ENCODE results near the gene NUP210. TPM values are rescaled to one million over a fixed set of nuclear protein-coding genes. Genes with fewer than 3 reads are reported as not detected.

NUP210 gene
- total RNA-seq, 1 donor from 2014 or later, result 2.3 TPM

- no peak for DNase-seq (ENCODE audit: low read depth in 2 of 2)
Measured at GRCh38 chr3:13376091-13376490, 44.0 kb downstream of the NUP210 start.

- no peak for DNase-seq (ENCODE audit: low read depth in 2 of 2)
Measured at GRCh38 chr3:13375464-13375863, 44.7 kb downstream of the NUP210 start.

DNA sequence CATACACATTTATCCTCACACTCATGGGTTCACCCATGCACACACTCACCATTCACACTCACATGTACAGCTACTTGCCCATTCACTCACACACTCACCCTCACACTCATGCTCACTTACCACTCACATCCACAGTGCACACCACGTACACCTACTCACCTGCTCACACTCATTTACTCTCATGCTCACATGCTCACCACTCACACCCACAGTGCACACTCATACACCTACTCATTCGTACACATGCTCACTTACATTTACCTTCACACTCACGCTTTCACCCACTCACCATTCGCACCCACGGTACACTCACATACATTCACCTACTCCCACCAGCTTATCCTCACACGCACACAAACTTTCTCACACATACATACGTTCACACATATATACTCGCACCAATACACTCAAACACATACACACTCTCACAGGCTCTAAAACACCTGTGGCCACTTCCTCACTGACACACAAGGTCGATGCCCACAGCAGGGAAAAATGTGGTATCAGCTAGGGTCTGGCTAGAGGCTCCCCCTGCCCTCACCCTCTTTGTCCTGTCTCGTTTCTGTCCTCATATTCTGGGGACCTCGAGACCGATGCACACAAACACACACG, 46.0 kb downstream of the NUP210 start:
- no peak for DNase-seq (ENCODE audit: low read depth in 2 of 2)

GRCh38 chr3:13372656-13373055, 47.5 kb downstream of the NUP210 start:
- no peak for DNase-seq (ENCODE audit: low read depth in 2 of 2)

GRCh38 chr3:13372126-13372525, 48.0 kb downstream of the NUP210 start:
- no peak for DNase-seq (ENCODE audit: low read depth in 2 of 2)

DNA sequence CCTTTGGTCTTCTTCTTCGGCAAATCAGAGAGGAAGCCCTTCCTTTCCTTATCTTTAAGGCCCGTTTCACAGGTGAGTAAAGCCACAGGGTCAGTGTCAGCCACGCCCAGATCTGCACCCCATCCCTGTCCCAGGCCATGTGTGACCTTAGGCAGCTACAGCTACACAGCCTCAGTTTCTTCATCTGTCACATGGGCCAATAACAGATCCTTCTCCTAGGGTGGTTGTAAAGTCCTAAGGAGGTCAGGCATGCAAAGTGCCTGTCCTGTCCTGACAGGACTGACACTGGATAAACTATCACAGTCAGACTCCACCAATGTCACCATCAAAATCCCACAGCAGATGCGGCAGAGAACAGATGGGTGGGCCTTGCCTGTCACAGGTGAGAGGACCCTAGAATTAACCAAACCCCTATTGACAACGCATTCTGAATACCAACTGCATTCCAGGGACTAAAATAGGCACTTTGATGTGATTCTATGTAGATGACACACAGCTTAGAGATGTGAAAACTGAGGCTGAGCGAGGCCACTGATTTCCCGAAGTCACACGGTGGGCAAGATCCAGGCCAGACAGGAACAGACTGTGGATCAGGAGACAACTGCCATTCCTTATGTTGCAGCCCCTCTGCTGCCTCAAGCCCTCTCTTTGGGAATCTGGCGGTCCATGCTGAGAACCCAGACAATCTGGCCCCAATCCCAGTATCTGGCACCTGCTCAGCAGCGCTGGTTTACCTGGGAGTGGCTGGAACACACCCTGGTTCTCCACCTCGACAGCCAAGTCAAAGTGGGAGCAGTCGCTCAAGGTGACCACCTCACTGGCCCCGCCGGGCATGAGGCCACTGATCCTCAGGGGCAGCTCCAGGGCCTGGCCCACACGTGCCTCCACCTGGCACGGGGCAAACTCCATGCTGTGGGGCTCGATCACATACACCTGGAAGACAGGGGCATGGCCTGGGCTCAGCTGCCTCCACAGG, 48.7 kb downstream of the NUP210 start:
- DNase-seq (ENCODE audit: low read depth in 2 of 2), result no peak

DNA sequence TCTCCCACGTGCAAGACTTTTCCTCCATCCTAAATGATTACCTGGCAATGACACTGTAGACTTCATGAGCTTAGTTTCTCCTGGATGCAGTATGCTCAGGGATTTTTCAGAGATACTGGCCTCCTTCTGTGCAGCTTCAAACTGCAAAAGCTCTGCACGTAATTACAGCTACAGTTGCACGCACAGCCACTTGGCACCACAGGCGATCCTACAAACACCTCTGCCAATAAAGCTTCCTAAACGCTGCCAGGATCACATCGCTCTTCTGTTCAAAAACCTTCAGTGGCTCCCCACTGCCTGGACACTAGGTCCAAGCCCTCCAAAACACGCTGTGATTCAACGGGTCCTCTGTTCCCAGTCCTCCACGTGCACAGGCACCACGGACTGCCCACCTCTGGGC, 49.5 kb downstream of the NUP210 start:
- no peak for DNase-seq (ENCODE audit: low read depth in 2 of 2)

DNA sequence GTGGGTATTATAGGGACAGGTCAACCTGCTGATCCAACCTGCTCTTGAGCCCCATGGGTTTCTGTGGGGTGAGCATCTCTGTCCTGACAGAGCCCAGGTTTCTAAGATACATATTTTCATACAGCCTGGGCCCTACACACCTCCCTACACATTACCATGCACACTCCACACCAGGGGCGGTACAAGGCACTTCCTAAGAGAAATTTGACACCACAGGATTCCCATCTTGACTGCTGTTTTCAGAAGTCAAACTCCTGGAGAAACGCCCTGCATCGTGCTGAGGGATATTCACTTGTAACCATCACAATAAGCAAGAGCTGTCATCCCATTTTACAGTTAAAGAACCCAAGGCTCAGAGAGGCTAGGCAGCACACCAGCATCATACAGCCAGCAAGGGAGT, 50.1 kb downstream of the NUP210 start:
- DNase-seq (ENCODE audit: low read depth in 2 of 2), result no peak

GRCh38 chr3:13368834-13369233, 51.3 kb downstream of the NUP210 start:
- no peak for DNase-seq (ENCODE audit: low read depth in 2 of 2)

- DNase-seq (ENCODE audit: low read depth in 2 of 2), result no peak
Measured at GRCh38 chr3:13367728-13368127, 52.4 kb downstream of the NUP210 start.

DNA sequence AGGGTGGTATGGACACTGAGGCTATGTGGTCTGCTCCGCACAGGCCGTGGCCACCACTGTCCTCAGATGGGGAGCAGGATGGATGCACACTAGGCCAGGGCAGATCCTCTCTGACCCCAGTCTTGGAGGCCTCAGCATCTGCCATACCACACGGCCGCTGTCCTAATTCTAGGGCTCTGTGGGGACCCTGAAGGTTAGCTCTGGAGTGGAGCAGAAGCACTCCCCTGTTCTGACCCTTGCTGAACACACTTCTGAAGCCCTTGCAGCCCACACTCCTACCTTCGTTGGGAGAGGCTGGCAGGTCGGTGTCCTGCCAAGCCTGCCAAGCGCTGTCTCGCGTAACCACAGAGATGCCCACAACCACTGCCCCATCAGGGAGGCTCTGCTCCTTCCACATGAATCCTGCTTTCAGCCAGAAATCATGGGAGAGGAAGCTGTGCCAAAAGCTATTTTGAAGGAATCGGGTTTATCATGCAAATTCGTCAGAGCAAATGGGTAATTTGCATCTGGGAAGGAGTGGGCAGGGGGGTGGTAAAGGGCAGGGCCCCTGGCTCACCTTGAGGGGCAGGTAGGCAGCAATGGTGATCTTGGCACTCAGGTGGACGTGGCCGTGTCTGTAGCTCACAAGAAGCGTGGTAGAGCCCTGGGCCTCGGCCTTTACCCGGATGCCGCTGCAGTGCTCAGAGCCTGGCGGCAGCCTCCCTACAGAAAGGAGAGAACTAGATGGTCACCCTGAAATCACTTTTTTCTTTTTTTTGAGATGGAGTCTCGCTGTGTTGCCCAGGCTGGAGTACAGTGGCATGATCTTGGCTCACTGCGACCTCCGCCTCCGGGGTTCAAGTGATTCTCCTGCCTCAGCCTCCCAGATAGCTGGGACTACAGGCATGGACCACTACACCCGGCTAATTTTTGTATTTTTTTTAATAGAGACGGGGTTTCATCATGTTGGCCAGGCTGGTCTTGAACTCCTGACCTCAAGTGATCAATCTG, 54.4 kb downstream of the NUP210 start:
- DNase-seq (ENCODE audit: low read depth in 2 of 2), result no peak

DNA sequence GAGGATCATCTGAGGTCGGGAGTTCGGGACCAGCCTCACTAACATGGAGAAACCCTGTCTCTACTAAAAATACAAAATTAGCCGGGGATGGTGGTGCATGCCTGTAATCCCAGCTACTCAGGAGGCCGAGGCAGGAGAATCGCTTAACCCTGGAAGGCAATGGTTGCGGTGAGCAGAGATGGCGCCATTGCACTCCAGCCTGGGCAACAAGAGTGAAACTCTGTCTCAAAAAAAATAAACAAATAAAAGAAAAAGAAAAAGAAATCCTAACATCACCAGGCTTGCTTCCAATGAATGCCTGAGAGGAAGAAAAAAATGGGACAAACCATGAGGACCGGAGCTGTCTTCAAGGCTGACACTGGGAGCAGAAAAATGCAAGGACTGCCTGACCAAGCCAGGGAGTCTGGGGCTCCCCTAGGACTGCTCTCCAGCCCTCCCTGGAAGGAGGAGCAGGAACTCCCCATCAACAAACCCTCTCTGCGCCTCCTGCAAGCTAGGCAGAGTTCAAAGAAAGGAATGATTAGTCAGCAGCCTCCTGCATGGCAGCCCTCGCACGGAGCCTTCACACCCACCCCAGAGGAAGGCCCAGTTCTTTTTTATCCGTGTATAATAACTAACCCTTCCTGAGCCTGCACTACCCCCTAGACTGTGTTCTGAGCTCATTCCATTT, 55.4 kb downstream of the NUP210 start:
- DNase-seq (ENCODE audit: low read depth in 2 of 2), result no peak

GRCh38 chr3:13362551-13362950, 57.6 kb downstream of the NUP210 start:
- DNase-seq (ENCODE audit: low read depth in 2 of 2), result no peak

DNA sequence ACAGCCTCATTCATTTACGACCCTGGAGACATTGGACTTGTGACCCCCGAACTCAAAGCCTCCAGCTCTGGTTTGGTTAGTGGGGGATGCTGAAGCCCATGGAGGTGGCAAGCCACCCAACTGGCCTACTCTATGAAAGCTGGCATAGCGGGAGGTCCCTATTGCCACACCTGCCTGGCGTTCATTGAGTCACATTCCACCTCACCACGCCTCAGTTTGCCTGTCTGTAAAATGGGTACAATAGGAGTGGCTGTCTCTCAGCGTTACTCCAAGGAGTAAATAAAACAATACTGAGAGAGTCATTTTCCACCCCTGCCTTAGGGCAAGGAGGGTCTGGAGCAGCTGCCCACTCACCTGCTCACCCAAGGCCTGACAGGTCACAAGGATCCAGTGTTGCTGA, 60.2 kb downstream of the NUP210 start:
- DNase-seq (ENCODE audit: low read depth in 2 of 2), result no peak

DNA sequence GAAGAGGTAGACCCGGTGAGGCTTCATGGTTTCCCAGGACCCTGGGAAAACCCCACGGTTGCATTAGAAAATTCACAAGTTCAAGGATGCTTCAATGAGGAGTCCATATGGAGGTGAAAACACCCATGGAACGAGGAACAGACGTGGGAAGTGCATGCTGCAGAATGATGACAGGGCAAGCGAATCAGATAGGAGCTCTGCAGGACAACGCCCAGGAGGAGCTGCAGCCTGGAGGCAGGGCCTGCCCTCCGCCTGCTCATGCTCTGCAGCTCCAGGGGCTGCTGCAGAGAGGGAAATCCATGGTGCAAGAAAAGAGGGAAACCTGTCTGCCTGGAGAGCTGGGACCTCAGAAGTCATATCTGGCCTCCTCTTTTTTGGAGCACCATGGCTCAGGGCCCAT, 61.5 kb downstream of the NUP210 start:
- no peak for DNase-seq (ENCODE audit: low read depth in 2 of 2)

DNA sequence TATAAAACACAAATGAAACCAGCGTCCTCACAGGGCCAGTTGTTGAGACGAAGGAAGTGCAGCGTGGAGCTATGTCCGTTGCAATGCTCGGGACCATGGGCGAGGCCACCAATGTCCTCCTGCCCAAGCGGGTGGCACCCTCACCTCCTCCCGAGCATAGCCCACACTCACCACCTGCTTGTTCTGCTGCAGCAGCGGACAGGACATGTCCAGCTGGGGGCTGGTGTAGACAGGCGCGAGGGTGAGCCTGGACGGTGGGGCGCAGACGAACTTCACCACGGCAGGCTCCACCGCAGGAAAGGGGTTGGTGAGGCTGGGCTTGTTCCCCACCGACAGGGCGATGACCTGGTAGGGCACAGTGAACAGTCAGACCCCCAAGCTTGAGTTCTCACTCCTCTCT, 62.1 kb downstream of the NUP210 start:
- no peak for DNase-seq (ENCODE audit: low read depth in 2 of 2)

DNA sequence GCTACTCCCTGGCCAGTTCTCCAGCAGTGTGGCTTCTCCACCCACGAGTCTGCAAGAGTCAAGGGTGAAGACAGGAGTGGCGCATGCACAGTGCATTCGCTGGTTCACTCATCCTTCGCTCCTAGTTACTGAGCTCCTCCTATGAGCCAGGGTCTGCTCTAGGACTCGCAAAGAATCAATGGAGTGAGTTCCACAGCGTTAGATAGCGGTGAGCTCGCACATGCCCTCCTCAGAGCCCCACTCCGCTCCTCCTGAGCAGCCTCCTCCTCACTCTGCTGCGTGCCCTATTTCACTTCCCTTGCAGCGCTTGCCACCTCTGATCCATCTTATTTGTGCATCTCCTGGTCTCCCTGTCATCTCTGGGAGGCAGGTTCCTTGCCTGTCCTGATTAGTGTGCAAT, 63.0 kb downstream of the NUP210 start:
- no peak for DNase-seq (ENCODE audit: low read depth in 2 of 2)

DNA sequence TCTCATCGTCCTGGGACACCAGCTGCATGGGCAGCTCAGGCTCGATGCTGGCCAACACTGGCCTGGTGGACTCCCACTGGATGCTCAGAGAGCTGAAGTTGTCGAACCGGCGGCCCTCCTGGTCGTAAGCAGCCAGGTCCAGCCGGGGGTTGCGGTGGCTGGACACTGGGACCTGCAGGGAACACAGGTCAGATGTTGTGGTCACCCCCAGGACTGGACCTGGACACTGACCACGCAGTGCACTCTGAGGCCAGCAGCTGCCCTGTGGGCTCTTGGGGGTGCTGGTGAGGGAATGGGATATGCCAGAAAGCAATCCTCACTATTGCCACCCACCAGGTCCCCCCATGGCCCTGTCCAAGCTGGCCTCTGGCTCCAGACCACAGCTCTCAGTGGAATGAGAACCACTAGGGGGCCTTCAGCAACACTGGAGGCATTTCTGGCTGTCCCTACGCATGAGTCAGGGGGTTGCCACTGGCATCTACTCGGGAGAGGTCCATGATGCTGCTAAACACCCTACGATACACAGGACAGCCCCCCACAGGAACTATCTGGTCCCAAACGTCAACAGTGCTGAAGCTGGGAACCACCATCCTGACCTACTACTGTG, 66.1 kb downstream of the NUP210 start:
- peak in 1 of 2 donors; percentile 11 for DNase-seq (ENCODE audit: low read depth in 2 of 2)

- DNase-seq (ENCODE audit: low read depth in 2 of 2), result no peak
Measured at GRCh38 chr3:13353506-13353905, 66.6 kb downstream of the NUP210 start.

DNA sequence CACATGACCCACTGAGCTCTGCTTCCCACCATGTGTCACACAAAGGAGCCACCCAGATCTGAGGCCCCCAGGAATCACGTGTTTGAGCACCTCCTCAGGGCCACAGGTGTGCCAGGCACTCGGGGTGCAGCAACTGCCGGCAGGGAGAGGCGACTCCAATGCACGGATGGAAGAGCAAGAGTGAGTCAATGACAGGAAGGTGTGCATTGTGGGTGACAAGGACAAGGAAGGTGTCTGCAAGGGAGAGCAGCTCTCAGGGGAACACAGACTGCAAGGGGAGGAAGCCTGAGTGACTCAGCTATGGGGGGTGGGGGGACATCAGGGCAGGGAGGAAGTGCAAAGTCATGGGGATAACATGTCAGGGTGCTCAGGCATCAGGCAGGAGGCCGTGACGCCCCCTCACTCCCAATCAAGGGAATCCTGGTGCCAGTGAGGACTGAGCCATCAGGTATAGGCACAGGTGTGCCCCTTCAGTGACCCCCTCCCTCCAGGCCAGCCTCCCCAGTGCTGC, 67.4 kb downstream of the NUP210 start:
- DNase-seq (ENCODE audit: low read depth in 2 of 2), result peak in 1 of 2 donors; percentile 10

GRCh38 chr3:13349823-13350222, 70.3 kb downstream of the NUP210 start:
- DNase-seq (ENCODE audit: low read depth in 2 of 2), result no peak
